ENCODE results near the gene GMDS. TPM values are rescaled to one million over a fixed set of nuclear protein-coding genes. Genes with fewer than 3 reads are reported as not detected.
"Not testable (repeated sequence)": the region's sequence is repeated elsewhere in the genome, so short reads cannot be mapped to it uniquely, and the experiment has no call there.

Gene GMDS
- total and polyA plus RNA-seq, 2 of the 4 experiments (the other 2 are of a cell fraction) = 7.3 to 21.9 TPM

GRCh38 chr6:1845543-1845942 is 399.9 kb downstream of the GMDS start:
- in situ Hi-C loops (cut with MboI; ENCODE audit: low sequenced_read_pairs) = not testable (repeated sequence)

More at GRCh38 chr6:1845543-1845942, 399.9 kb downstream of the GMDS start:
- H3K9me1 ChIP-seq (ENCODE audit: insufficient read depth, low read length); H3K4me2 ChIP-seq (ENCODE audit: low read depth, low read length); POLR2A ChIA-PET (ENCODE audit: unreplicated experiment); H3K9me3 ChIP-seq (ENCODE audit: control insufficient read depth, insufficient read depth, low read length); H2AK9ac ChIP-seq (replicated peaks; ENCODE audit: low read depth, low read length, poor library complexity); H2AK5ac ChIP-seq (ENCODE audit: low read depth, low read length); H2BK5ac ChIP-seq (ENCODE audit: low read depth, low read length, poor library complexity, severe bottlenecking); intact Hi-C loops (cut with micrococcal nuclease); H3K56ac ChIP-seq (ENCODE audit: extremely low read depth, insufficient read depth, low read length); ATAC-seq (ENCODE audit: low read depth); DNase-seq; H4K91ac ChIP-seq (ENCODE audit: insufficient read depth, low read depth, low read length); H3K4me3 ChIP-seq (ENCODE audit: insufficient read depth, low read depth, low read length); H3K36me3 ChIP-seq (ENCODE audit: control insufficient read depth, insufficient read depth, low read length); H3K4ac ChIP-seq (ENCODE audit: low read depth, low read length); H4K5ac ChIP-seq (ENCODE audit: low read depth, low read length); dilution Hi-C loops (cut with HindIII; ENCODE audit: low sequenced_read_pairs, unreplicated experiment); H4K20me1 ChIP-seq (ENCODE audit: insufficient read depth, low read length); H3K18ac ChIP-seq (ENCODE audit: low read depth, low read length); CTCF ChIA-PET; H2BK15ac ChIP-seq (ENCODE audit: low read depth, low read length); H4K8ac ChIP-seq (ENCODE audit: low read depth in 2 of 2, low read length in 2 of 2); H2AFZ ChIP-seq (replicated peaks; ENCODE audit: low read length, poor library complexity); H3K4me1 ChIP-seq (ENCODE audit: control insufficient read depth, insufficient read depth, low read length); H2BK120ac ChIP-seq (ENCODE audit: low read depth, low read length); H3K79me1 ChIP-seq (ENCODE audit: low read depth in 1 of 2, low read length in 2 of 2); H3K14ac ChIP-seq (replicated peaks; ENCODE audit: low read depth, low read length); H3K27me3 ChIP-seq (ENCODE audit: control insufficient read depth, insufficient read depth, low read length); BruUV-seq (replicated peaks); H2BK20ac ChIP-seq (ENCODE audit: low read depth, low read length); H3K23ac ChIP-seq (ENCODE audit: low read depth, low read length); H3K9ac ChIP-seq (ENCODE audit: low read depth, low read length); H3K27ac ChIP-seq (ENCODE audit: insufficient read depth, low read length): not testable (repeated sequence)
- WGBS, 2 experiments (ENCODE audit: extremely low coverage in 2 of 2, insufficient read length in 1 of 2) = no CpG with 5 or more reads among the region's 5 CpGs
